HG03280 (cell line): ENCODE data around the gene C2CD4B.

Experiments used
- ATAC-seq: cut with Tn5 transposase; IDR thresholded peaks from one replicate; pipeline ENCODE4 v1.9.1; 2021; ENCODE audit warnings: mild to moderate bottlenecking, moderate library complexity; ENCODE audit not compliant: unreplicated experiment

Gene C2CD4B, protein sequence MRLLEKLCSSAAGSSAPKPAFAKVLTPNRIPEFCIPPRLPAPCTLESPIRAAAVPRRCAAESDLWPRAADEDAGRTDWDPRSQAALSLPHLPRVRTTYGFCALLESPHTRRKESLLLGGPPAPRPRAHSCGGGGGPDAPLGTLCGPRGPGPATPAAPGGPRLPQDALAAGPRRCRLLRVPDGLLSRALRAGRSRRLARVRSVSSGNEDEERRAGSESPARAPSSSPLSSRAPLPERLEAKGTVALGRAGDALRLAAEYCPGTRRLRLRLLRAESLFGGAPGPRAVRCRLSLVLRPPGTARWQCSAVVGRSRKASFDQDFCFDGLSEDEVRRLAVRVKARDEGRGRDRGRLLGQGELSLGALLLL

GRCh38 chr15:62165104-62165792 lies at the start of gene C2CD4B:
TSS of gene C2CD4B (minus strand) at chr15:62165285. CDS start at chr15:62164984, 301 bp downstream.
- ATAC-seq, result no peak

GRCh38 chr15:62212741-62213140 lies 47.7 kb upstream of the C2CD4B start:
- no peak for ATAC-seq

DNA sequence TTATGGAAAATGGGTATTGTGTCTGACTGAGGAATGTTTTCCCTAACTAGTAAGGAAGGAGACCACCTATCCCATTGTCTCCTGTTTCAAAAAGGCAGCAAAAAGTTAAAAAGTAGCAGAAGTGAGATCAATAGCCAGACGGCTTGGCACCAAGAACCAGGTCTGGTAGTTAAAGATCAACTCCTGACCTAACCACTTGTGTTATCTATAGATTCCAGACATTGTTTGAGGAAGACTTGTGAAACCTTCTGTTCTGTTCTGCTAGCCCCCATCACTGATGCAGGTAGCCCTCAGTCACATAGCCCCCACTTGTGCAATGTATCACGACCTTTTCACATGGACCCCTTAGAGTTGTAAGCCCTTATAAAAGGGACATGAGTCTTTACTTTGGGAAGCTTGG lies 46.3 kb upstream of the C2CD4B start:
- ATAC-seq, result no peak

DNA sequence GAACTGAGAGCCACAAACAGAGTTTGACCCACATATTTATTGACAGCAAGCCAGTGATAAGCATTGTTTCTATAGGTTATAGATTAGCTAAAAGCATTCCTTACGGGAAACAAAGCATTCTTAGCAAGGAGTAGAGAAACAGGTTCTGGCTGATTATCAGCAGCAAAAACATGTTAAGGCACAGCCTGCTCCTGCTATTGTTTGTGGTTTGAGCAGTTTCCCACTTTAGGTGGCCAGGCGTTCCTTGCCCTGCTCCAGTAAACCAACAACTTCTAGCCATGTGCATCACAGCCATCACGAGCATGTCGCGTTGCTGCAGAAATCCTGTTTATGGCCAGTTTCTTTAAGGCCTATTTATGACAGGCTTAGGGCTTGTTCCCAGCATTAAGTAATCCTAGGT lies 44.7 kb upstream of the C2CD4B start:
- no peak for ATAC-seq

DNA sequence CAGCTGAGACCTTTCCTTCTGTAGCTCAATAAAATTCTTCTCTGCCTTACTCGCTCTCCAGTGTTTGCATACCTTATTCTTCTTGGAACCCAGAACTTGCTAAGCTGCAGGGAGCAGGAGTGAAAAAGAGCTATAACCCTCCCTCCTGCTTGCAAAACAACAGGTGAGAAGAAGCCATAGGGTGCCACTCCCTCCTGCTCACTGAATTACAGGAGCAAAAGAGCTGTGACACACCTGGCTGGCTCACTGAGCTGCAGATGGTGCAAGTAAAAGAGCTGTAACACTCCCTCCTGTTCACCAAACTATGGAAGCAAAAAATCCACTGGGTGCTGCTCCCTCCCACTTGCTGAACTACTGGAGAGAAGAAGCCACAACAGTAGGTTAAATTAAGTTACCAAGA lies 44.2 kb upstream of the C2CD4B start:
- no peak for ATAC-seq

DNA sequence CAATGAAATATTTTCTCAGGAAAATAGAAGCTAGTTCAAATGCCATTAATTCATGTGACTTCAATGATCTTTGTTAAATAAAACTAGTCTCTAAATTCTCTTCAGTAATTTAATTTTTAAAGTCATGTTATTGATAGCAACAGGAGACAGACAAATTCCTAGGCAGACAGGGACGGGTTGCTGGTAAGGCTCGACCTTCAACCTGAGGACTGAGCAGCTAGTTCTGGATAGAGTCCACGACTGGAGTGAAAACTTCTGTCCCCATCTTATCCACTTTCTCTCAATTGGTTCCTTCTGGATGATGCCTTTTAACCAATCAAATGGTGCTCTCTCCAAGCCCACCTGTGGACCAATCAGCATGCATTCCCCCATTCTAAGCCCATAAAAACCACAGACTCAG lies 43.8 kb upstream of the C2CD4B start:
- no peak for ATAC-seq

DNA sequence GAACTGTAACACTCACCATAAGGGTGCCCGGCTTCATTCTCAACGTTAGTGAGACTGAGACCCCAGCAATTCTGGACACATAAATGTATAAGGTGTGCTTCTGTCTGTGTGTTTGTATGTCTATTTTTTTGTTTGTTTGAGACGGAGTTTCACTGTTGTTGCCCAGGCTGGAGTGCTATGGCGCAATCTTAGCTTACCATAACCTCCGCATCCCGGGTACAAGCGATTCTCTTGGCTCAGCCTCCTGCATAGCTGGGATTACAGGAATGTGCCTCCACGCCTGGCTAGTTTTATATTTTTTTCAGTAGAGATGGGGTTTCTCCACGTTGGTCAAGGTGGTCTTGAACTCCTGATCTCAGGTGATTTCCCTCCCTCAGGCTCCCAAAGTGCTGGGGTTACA lies 43.3 kb upstream of the C2CD4B start:
- no peak for ATAC-seq

GRCh38 chr15:62190675-62191074 lies 25.6 kb upstream of the C2CD4B start:
- ATAC-seq, result no peak

DNA sequence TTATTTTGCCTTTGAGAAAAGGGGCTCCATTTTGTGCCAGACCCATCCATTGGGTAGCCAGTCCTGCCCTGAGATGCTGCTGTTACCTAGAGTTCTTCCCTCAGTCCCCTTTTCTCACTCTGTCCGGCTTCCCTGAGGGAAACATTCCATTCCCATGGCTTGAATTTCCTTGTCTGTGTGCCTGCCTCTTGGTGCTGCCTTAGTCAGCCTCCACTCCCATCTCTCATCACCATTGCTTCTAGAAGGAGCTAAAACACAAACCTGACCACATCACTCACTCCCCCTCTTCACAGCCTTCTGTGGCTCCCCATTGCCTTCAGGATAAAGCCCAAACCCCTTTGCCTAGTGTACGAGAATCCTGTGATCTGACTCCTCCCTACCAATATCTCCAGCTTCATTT lies 25.2 kb upstream of the C2CD4B start:
- no peak for ATAC-seq

GRCh38 chr15:62188744-62189143 lies 23.7 kb upstream of the C2CD4B start:
- no peak for ATAC-seq

DNA sequence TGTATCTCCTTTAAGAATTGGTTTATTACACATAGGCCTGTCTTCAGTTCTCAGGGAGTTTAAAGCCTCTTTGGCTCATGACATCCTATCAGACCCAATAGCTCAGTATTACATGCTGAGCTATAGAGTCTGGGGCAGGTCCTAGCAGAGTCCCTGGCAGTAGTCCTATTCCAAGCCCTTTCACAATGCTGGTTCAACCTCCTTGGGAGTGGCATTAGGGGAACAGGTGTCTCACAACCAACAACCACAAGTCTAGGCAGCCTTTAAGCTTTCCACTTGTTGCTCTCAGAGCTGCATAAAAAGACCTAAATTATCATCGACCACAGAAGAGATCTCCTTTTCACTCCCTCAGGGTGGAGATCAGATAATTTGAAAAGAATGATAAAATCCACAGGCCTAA lies 22.8 kb upstream of the C2CD4B start:
- no peak for ATAC-seq

- ATAC-seq, result no peak
Observed at GRCh38 chr15:62187425-62187824, 22.3 kb upstream of the C2CD4B start.

DNA sequence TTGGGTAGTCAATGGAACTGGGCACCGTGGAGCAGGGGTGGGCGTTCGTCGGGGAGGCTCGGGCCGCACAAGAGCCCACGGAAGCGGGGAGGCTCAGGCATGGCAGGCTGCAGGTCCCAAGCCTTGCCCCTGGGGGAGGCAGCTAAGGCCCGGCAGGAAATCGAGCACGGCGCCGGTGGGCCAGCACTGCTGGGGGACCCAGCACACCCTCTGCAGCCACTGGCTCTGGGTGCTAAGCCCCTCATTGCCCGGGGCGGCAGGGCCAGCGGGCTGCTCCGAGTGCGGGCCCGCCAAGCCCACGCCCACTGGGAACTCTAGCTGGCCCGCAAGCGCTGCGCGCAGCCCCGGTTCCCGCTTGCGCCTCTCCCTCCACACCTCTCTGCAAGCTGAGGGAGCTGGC lies 21.5 kb upstream of the C2CD4B start:
- ATAC-seq, result no peak

DNA sequence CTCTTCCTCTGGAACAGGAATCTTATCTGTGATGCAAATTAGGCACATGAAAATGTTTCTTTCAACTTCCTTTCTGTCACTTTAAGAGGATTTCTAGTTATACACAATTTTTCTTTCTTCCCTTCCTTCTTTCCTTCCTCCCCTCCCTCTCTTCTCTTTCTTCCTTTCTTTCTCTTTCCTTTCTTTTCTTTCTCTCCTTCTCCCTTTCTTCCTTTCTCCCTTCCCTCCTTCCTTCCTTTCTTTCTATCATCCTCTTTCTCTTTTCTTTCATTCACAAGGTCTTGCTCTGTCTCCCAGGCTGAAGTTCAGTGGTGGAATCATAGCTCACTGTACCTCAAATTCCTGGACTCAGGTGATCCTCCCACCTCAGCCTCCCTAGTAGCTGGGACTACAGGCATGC lies 18.0 kb upstream of the C2CD4B start:
- ATAC-seq, result no peak

GRCh38 chr15:62173215-62173614 lies 8.1 kb upstream of the C2CD4B start:
- ATAC-seq, result no peak

DNA sequence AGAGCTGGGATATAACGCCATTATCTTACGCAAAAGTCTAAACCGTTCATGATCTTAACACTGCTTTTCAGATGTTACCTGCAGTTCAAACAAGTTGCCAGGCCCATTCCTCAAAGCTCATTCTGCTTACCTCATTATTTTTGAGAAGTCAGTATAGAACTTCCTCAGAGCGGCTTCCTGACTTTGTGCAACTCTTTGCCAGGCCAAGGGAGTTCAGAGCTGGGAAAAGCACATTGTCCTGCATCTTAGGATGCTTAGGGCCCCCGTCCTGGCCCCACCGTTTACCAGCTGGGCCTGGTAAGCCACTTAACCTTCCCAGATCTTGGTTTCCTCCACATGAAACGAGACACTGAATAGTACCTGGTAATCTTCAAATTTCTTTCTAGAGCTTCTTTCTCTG lies 6.8 kb upstream of the C2CD4B start:
- ATAC-seq, result no peak

GRCh38 chr15:62165793-62166375 lies 799 bp upstream of the C2CD4B start:
- ATAC-seq, result no peak

DNA sequence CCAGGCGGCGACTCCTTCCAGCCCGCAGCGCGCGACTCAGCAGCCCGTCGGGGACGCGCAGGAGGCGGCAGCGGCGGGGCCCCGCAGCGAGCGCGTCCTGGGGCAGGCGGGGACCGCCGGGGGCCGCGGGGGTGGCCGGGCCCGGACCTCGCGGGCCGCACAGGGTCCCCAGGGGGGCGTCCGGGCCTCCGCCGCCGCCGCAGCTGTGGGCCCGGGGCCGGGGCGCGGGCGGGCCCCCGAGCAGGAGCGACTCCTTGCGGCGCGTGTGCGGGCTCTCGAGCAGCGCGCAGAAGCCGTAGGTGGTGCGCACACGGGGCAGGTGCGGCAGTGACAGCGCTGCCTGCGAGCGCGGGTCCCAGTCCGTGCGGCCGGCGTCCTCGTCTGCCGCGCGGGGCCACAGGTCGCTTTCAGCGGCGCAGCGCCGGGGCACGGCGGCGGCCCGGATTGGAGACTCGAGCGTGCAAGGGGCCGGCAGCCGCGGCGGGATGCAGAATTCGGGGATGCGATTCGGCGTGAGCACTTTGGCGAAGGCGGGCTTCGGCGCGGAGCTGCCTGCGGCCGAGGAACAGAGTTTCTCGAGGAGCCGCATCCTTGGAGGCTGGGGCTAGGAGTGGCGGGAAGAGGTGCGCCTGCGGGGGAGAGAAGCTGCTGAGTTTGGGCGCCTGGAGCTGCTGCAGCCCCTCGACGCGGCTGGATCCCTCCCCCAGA lies 535 bp downstream of the C2CD4B start:
- no peak for ATAC-seq

DNA sequence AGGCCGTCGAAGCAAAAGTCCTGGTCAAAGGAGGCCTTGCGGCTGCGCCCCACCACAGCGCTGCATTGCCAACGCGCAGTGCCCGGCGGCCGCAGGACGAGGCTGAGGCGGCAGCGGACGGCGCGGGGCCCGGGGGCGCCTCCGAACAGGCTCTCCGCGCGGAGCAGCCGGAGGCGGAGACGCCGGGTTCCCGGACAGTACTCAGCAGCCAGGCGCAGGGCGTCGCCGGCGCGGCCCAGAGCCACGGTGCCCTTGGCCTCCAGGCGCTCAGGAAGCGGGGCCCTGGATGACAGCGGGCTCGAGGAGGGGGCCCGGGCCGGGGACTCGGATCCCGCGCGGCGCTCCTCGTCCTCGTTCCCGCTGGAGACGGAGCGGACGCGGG lies 1.1 kb downstream of the C2CD4B start:
- ATAC-seq, result no peak

GRCh38 chr15:62163397-62164013 lies 1.6 kb downstream of the C2CD4B start:
- ATAC-seq, result no peak

- no peak for ATAC-seq
Observed at GRCh38 chr15:62153228-62153627, 11.9 kb downstream of the C2CD4B start.
